ENCODE results near the gene NR4A3.
A peak's percentile ranks its signal among the peaks of the same experiment; 100 is the strongest.

The NR4A3 gene

DNA sequence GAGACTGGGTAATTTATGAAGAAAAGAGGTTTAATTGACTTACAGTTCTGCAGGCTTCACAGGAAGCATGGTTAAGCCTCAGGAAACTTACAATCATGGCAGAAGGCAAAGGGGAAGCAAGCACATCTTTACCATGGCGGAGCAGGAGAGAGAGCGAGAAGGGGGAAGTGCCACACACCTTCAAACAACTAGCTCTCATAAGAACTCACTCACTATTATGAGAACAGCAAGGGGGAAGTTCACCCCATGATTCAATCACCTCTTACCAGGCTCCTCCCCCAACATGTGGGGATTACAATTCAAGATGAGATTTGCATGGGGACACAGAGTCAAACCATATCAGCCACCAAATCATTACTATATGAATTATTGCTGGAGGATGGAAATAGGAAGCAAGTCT is 54.5 kb downstream of the NR4A3 start:
- no peak for DNase-seq (ENCODE audit: low read depth in 2 of 2)

DNA sequence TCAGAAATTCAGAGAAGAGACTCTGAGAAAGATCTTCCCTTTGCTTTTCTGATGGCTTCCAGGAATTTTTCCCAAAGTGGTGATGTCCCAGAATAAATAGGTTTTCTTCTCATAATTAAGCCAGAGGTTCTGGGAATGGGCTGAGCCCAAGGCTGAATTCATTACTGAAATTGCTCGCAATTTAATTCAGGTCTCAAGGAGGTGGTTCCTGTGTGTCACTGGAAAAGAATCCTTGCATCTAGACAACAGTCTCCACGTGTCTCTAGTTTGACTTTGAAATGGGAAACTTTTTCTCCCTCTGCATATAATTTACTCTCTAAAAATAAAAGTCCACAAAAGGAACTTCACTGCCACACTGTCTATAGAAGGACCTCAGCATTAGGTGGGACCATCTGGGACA is 57.0 kb downstream of the NR4A3 start:
- DNase-seq (ENCODE audit: low read depth in 2 of 2): no peak

DNA sequence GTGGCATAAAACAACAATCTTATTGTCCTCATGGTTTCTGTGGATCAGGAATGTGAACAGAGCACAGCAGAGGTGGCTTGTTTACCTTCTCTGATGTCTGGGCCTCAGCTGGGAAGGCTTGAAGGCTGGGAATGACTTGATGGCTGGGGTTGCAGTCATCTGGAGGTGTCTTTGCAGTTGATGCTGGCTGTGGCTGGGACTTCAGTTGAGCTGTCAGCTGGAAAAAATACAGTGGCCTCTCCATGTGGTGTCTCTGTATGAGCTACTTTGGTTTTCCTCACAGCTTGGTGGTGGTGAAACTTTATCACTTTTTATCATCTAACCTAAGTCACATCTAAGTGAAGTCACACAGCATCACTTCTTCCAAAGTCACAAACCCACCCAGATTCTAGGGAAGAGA is 60.1 kb downstream of the NR4A3 start:
- DNase-seq (ENCODE audit: low read depth in 2 of 2): no peak

DNA sequence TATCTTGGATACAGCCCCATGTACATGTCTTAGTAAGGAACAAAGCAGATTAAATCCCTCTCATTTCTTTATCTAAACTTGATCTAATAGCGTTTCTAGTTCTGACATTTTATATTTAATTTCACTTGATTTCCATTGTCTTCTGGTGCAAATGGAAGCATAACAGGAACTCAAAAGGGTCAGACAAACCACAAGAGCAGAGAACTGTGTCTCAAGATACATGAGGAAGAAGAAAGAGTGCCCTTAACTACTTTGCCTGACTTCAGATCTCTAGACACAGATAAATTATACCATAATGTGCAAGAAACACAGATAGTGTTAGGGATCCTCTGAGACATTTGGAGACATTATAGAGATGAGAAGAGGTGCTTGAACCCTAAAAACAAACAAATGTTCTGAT is 64.1 kb downstream of the NR4A3 start:
- DNase-seq (ENCODE audit: low read depth in 2 of 2): no peak

DNA sequence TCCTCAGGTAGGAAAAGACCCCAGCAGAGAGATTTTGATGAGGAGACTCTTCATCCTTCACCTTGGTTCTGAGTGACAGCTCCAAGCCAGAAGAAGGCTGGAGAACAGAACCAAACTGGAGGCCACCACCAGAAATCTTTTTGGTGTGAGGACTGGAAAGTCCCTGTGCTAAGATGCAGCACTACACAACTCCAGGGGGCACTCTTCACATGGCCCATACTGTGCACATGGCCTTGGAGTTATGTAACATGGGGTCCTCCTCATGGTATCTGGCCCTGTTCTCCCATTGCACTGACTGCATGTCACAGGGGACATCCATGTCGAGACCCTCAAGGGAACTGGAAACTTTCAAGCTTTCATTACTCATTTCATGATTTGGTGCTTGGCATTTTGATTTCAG is 67.4 kb downstream of the NR4A3 start:
- no peak for DNase-seq (ENCODE audit: low read depth in 2 of 2)

DNA sequence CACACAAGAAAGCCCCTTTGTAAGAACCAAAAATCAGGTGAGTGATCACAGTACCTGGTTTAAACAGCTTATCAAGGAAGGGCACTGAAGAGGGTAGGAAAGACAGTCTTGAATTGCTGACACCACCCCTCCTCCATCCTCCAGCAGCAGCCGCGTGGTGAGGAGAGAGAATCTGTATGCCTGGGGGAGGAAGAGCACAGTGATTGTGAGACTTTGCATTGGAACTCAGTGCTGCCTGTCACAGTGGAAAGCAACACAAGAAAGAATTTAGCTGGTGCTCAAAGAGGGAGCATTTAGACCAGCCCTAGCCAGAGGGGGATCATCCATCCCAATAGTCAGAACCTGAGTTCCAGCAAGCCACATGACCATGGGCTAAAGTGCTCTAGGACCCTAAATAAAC is 73.1 kb downstream of the NR4A3 start:
- DNase-seq (ENCODE audit: low read depth in 2 of 2): no peak

DNA sequence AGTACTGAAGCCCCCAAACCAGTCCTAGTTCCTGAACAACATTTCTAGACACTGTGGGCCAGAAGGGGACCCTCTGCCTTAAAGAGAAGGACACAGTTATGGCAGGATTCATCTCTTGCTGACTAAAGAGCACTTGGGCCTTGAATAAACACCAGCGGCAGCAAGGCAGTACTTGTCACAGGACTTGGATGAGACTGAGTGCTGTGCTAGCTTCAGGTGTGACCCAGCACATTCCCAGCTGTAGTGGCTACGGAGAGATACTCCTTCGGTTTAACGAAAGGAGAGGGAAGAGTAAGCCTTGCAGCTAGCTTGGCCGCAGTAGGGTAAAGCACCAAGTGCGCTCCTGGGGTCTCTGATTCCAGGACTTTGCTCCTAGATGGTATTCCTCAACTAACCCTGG is 73.8 kb downstream of the NR4A3 start:
- no peak for DNase-seq (ENCODE audit: low read depth in 2 of 2)

DNA sequence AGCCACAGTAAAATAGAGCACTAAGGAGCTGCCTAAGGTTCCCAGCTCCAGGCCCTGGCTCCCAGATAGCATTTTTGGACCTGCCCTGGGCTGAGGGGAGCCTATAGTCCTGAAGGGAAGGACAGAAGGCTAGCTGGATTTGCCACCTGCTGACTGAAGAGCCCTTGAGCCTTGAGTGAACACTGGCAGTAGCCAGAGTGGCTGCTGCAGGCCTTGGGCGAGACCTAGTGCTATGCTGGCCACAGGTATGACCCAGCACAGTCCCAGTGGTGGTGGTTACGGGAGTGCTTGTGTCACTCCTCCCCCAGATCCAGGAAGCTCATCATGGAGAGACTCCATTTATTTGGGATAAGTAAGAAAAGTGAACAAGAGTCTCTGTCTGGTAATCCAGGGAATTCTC is 74.4 kb downstream of the NR4A3 start:
- no peak for DNase-seq (ENCODE audit: low read depth in 2 of 2)

DNA sequence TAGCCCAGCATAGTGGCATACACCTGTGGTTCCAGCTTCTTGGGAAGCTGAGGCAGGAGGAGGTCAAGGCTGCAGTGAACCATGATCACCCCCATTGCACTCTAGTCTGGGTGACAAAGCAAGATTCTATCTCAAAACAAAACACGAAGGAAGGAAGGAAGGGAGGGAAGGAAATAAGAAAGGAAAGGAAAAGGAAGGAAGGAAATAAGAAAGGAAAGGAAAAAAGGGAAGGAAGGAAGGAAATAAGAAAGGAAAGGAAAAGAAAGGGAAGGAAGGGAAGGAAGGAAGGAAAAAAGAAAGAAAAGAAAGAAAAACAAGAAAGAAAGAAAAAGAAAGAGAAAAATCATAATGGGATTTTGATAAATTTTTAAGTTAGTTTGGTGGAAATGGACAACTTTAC is 81.7 kb downstream of the NR4A3 start:
- no peak for DNase-seq (ENCODE audit: low read depth in 2 of 2)

DNA sequence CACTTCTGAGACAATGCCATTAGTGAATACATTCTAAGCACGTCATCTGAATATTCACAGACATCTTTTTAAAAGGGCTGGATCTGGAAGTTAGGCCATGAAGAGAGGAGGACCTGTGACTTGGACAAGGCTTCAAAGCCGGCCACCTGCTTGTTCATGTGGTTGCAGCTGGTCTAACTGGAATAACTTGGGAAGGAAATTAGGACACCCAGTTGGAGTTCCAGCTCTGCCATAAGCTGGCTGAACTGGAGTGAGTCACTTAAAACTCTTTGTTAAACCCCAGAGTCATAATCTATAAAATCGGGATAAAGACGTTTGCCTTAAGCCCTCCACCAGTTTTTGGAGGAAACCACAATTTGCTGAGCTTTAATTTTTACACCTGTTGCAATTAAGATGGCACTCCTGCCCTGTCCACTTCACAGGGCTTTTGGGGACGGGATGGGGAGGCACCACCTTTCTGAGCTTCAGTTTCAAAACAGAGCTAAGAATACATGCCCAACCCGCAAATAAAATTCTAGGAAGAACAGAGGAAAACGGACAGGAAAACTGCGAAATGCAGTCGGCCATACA is 84.2 kb downstream of the NR4A3 start:
- DNase-seq (ENCODE audit: low read depth in 2 of 2): no peak

DNA sequence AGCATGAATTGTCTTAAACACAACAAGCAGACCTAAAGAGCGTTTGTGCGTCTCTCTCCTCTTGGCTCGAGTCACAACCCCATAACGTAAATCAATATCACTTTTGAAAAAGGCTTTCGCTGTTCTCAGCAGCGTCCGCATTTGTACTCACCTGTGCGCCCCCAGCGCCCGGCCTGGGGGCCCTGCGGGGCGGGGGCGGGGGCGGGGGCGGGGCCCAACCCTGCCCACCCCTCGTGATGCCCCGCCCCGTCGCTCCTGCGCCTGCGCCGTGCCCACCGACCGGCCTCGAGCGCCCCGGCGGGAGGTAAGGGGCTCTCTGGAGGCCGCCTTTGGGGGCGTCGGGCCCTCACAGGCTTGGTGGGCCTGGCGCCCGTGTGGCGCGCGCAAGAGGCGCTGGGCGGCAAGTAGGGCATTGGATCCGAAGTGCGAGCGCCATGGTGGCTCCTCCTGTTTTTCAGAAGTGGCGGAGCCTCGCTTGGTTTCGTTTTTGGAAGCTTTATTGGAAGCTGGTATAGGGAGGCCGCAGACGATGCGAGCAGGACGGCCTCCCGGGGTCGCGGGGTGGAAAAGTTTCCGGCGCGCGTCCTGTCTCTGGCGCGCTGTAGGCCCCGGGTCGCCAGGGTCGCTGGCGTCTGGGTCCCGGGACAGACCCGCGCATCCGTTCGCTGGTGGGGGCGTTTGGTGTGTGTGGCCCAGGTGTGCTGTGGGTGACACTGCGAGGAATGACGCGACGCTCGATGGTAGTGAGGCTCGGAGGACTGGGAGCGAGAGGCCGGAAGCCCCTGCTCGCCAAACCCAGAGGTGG is 84.9 kb downstream of the NR4A3 start, which contains the start of gene STX17:
TSS of gene STX17 (plus strand) at position 252 of the 805 bp plus-strand sequence. CDS start 8,586 bp downstream, outside the sequence.
- peak; percentile 65 to 81 for DNase-seq (ENCODE audit: low read depth in 2 of 2)

DNA sequence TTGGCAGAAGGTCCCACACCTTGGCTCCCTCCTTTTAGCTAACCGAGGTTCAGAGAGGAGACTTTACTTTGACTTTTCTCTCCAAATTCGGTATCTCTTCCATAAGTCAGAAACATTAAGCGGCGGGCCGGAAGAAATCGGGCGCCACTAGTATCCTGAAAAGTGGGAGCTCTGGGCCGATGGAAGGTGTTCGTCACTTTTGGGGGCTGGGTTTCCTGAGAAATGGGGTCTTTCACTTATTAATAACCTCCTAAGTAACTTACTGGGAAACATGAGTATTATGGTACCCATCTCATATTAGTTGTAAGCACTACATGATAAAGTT is 85.5 kb downstream of the NR4A3 start:
- peak in 1 of 2 donors; percentile 37 for DNase-seq (ENCODE audit: low read depth in 2 of 2)

DNA sequence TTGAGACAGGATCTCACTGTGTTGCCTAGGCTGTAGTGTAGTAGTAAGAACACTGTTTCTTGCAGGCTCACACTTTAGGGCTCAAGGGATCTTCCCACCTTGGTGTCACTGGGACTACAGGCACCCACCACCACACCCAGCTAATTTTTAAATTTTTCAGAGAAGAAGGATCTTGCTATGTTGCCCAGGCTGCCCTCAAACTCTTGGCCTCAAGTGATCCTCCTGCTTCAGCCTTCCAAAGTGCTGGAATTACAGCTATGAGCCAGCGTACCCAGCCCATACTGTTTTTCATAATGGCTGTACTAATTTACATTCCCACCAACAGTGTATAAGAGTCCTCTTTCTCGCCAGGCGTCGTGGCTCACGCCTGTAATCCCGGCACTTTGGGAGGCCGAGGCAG is 89.9 kb downstream of the NR4A3 start:
- no peak for DNase-seq (ENCODE audit: low read depth in 2 of 2)
